GM23338 (cell line): ENCODE data around the gene BCORL1. TPM values are rescaled to one million over a fixed set of nuclear protein-coding genes. Genes with fewer than 3 reads are reported as not detected.

Source experiments
- ATAC-seq: fragments of 200-7000 bp; cut with Tn5 transposase; 3 replicates; pipeline ENCODE4 v1.9.1; 2020
- DNase-seq: peaks from one replicate; pipeline ENCODE4 v3.0.0-alpha.2; 2015; ENCODE audit warnings: low spot score
- H2AFZ ChIP-seq: fragments of 200-600 bp; sonication (generic); 2 replicates; pipeline ENCODE4 v1.8.0; 2016; ENCODE audit warnings: antibody characterized with exemption, mild to moderate bottlenecking, moderate library complexity
- H3F3A ChIP-seq: fragments of 200-600 bp; sonication (generic); replicated peaks from 2 replicates; pipeline ENCODE4 v1.8.0; 2017; ENCODE audit warnings: antibody characterized with exemption, mixed run types, low read depth
- H3K27ac ChIP-seq: fragments of 200-600 bp; sonication (generic); 2 replicates; pipeline ENCODE4 v1.6.1; 2016; ENCODE audit warnings: low read depth
- H3K27me3 ChIP-seq: fragments of 200-600 bp; sonication (generic); 2 replicates; pipeline ENCODE4 v1.8.0; 2016; ENCODE audit warnings: mild to moderate bottlenecking, mixed run types, moderate library complexity; ENCODE audit not compliant: insufficient read depth
- H3K36me3 ChIP-seq: fragments of 200-600 bp; sonication (generic); 2 replicates; pipeline ENCODE4 v1.8.0; 2016; ENCODE audit warnings: mild to moderate bottlenecking; ENCODE audit not compliant: insufficient read depth
- H3K4me1 ChIP-seq: fragments of 200-600 bp; sonication (generic); 2 replicates; pipeline ENCODE4 v1.8.0; 2016; ENCODE audit warnings: mild to moderate bottlenecking, moderate library complexity; ENCODE audit not compliant: insufficient read depth
- H3K4me2 ChIP-seq: fragments of 200-600 bp; sonication (generic); 2 replicates; pipeline ENCODE4 v1.7.1; 2017; ENCODE audit warnings: mixed run types
- H3K4me3 ChIP-seq: fragments of 200-600 bp; sonication (generic); 2 replicates; pipeline ENCODE4 v1.6.1; 2016; ENCODE audit warnings: mixed run types
- H3K79me2 ChIP-seq: fragments of 200-600 bp; sonication (generic); replicated peaks from 2 replicates; pipeline ENCODE4 v1.8.0; 2017; ENCODE audit warnings: mild to moderate bottlenecking; ENCODE audit not compliant: insufficient read depth
- H3K9me2 ChIP-seq: fragments of 200-600 bp; sonication (generic); 2 replicates; pipeline ENCODE4 v1.8.0; 2017; ENCODE audit not compliant: insufficient read depth
- H4K20me1 ChIP-seq: fragments of 200-600 bp; sonication (generic); replicated peaks from 2 replicates; pipeline ENCODE4 v1.8.0; 2017; ENCODE audit warnings: mild to moderate bottlenecking; ENCODE audit not compliant: insufficient read depth
- H3K27ac Mint-ChIP-seq: 2 replicates; pipeline ENCODE4 v1.8.0; 2020; ENCODE audit warnings: inconsistent platforms, mild to moderate bottlenecking, moderate library complexity, mixed read lengths
- H3K27me3 Mint-ChIP-seq: 3 replicates; pipeline ENCODE4 v1.8.0; 2022; ENCODE audit warnings: low read depth, mild to moderate bottlenecking, moderate library complexity, mixed read lengths, inconsistent platforms; ENCODE audit not compliant: insufficient read depth, poor library complexity
- H3K36me3 Mint-ChIP-seq: 3 replicates; pipeline ENCODE4 v1.8.0; 2021; ENCODE audit warnings: low read depth, mild to moderate bottlenecking, inconsistent platforms, moderate library complexity, mixed read lengths
- H3K4me1 Mint-ChIP-seq: 3 replicates; pipeline ENCODE4 v1.8.0; 2020; ENCODE audit warnings: mild to moderate bottlenecking, inconsistent platforms, mixed read lengths
- H3K4me3 Mint-ChIP-seq: 3 replicates; pipeline ENCODE4 v1.8.0; 2021; ENCODE audit warnings: moderate library complexity, mild to moderate bottlenecking, inconsistent platforms, mixed read lengths
- H3K9me3 Mint-ChIP-seq: 3 replicates; pipeline ENCODE4 v1.8.0; 2020; ENCODE audit warnings: moderate library complexity, mild to moderate bottlenecking, inconsistent platforms, mixed read lengths
- EZH2 ChIP-seq: fragments of 200-600 bp; sonication (generic); IDR thresholded peaks from one replicate; pipeline ENCODE4 v1.8.0; 2017; ENCODE audit warnings: antibody characterized with exemption, mild to moderate bottlenecking, low read depth; ENCODE audit not compliant: unreplicated experiment
- EZH2phosphoT487 ChIP-seq: fragments of 200-600 bp; sonication (generic); IDR thresholded peaks from one replicate; pipeline ENCODE4 v1.8.1; 2018; ENCODE audit warnings: antibody characterized with exemption; ENCODE audit not compliant: unreplicated experiment
- NANOG ChIP-seq: IDR thresholded peaks from 2 replicates; pipeline ENCODE4 v1.6.1; 2016; ENCODE audit warnings: antibody characterized with exemption, borderline replicate concordance
- POLR2AphosphoS5 ChIP-seq: IDR thresholded peaks from 2 replicates; pipeline ENCODE4 v1.6.1; 2016; ENCODE audit warnings: antibody characterized with exemption, low read depth
- REST ChIP-seq: IDR thresholded peaks from one replicate; pipeline ENCODE4 v1.6.1; 2018; ENCODE audit warnings: antibody characterized with exemption; ENCODE audit not compliant: unreplicated experiment
- ZNF331 ChIP-seq: fragments of 250-450 bp; sonication (Bioruptor Pico); IDR thresholded peaks from 2 replicates; pipeline ENCODE4 v1.5.0; 2020; ENCODE audit warnings: low read depth, mild to moderate bottlenecking, moderate library complexity
- polyA plus RNA-seq: library from polyadenylated mRNA; unstranded; fragments of >200 nt; fragmentation: Nextera tagmentation; extraction: Ambion mirVana; gene quantifications from 2 replicates; pipeline ENCODE4 v1.2.1, GENCODE V29; 2016
- total RNA-seq: library from RNA; depleted of rRNA; stranded (reverse); fragments of >200 nt; shearing (Covaris generic); gene quantifications from 2 replicates; pipeline ENCODE4 v1.2.3, GENCODE V29; 2014
- TF ChIP-seq, protein P1 (sequence below): fragments of 250-450 bp; sonication (Bioruptor Pico); IDR thresholded peaks from 2 replicates; pipeline ENCODE4 v1.5.0; 2020; ENCODE audit warnings: mild to moderate bottlenecking, moderate library complexity

The BCORL1 gene
- total and polyA plus RNA-seq, 2 experiments from 2014 or later, result 2.6 to 2.7 TPM

DNA sequence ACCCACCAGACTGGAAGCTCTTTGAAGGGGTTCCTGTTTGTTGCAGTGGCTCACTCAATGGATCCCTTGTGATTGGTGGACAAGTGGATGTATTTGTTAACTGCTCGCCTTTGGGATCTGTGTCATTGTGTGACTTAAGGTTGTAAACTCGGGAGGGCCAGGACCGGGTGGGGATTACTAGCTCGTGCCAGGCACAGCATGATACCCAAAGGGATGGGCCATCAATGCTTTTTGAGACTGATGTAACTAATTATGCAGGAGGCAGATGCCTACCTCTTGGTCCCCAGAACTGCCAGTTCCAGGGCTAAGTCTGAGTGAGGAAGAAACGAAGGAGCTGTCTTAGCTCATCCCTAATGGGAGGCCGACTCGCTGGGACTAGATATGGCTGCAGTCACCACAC is 48.7 kb upstream of the BCORL1 start:
- H3K27ac ChIP-seq, result no peak overlapping the region
- peaks cover 59% of the 10 kb centered on the region for H3K27me3 ChIP-seq
- Mint-ChIP-seq H3K4me3 (peak overlapping the region; percentile 56), H3K9me3 (no peaks in the 10 kb centered on the region), H3K27ac (no peak overlapping the region), H3K27me3 (peaks cover 53% of the 10 kb centered on the region), H3K4me1 (peaks cover 29% of the 10 kb centered on the region), H3K36me3 (peaks cover 7% of the 10 kb centered on the region; the same call in 2 of the 3 replicates)
- H4K20me1 ChIP-seq, result no peaks in the 10 kb centered on the region
- no peak for DNase-seq
- no peak overlapping the region for H3K4me3 ChIP-seq
- H3K9me2 ChIP-seq, result no peaks in the 10 kb centered on the region
- no peaks in the 10 kb centered on the region for H3K36me3 ChIP-seq
- TF ChIP-seq REST, result no peak
- TF ChIP-seq NANOG, result no peak
- TF ChIP-seq ZNF331 (CRISPR knock-in tag), result no peak
- TF ChIP-seq POLR2AphosphoS5, result no peak
- TF ChIP-seq EZH2, result peak; percentile 42
- H3K4me2 ChIP-seq, result 0 out of 2 replicates have a peak overlapping the region, but pooled peaks have one; percentile 57
- no peak for ATAC-seq
- no peak overlapping the region for H2AFZ ChIP-seq
- no peaks in the 10 kb centered on the region for H3F3A ChIP-seq
- H3K79me2 ChIP-seq, result no peaks in the 10 kb centered on the region
- H3K4me1 ChIP-seq, result no peaks in the 10 kb centered on the region; the same call in 1 of the 2 replicates

GRCh38 chrX:129934461-129934860 is 48.0 kb upstream of the BCORL1 start:
- Mint-ChIP-seq H3K27me3 (peaks cover 60% of the 10 kb centered on the region), H3K36me3 (no peaks in the 10 kb centered on the region; the same call in 2 of the 3 replicates), H3K27ac (no peak overlapping the region), H3K4me3 (peak overlapping the region; percentile 33; the same call in 2 of the 3 replicates), H3K9me3 (no peaks in the 10 kb centered on the region), H3K4me1 (peaks cover 30% of the 10 kb centered on the region)
- no peaks in the 10 kb centered on the region for H3K36me3 ChIP-seq
- no peaks in the 10 kb centered on the region for H3F3A ChIP-seq
- H3K27ac ChIP-seq, result no peak overlapping the region
- TF ChIP-seq EZH2phosphoT487 (no peak), EZH2 (peak; percentile 26)
- ATAC-seq, result no peak
- no peak overlapping the region for H2AFZ ChIP-seq
- H4K20me1 ChIP-seq, result no peaks in the 10 kb centered on the region
- H3K79me2 ChIP-seq, result no peaks in the 10 kb centered on the region
- no peaks in the 10 kb centered on the region; the same call in 1 of the 2 replicates for H3K4me1 ChIP-seq
- 0 out of 2 replicates have a peak overlapping the region, but pooled peaks have one; percentile 57 for H3K4me2 ChIP-seq
- H3K9me2 ChIP-seq, result no peaks in the 10 kb centered on the region
- no peak overlapping the region for H3K4me3 ChIP-seq
- DNase-seq, result no peak
- peaks cover 67% of the 10 kb centered on the region for H3K27me3 ChIP-seq

- Histone ChIP-seq H3K4me1 (no peaks in the 10 kb centered on the region; the same call in 1 of the 2 replicates), H3F3A (no peaks in the 10 kb centered on the region), H3K4me3 (no peak overlapping the region), H3K9me2 (no peaks in the 10 kb centered on the region), H3K4me2 (no peak overlapping the region), H3K36me3 (no peaks in the 10 kb centered on the region), H3K79me2 (no peaks in the 10 kb centered on the region), H2AFZ (no peak overlapping the region), H4K20me1 (no peaks in the 10 kb centered on the region), H3K27me3 (peaks cover 72% of the 10 kb centered on the region), H3K27ac (no peak overlapping the region)
- Mint-ChIP-seq H3K4me1 (peaks cover 31% of the 10 kb centered on the region), H3K36me3 (no peaks in the 10 kb centered on the region), H3K9me3 (no peaks in the 10 kb centered on the region), H3K27ac (no peak overlapping the region), H3K4me3 (no peak overlapping the region), H3K27me3 (peaks cover 60% of the 10 kb centered on the region)
- ATAC-seq, result no peak
- no peak for DNase-seq
- TF ChIP-seq, protein P1, sequence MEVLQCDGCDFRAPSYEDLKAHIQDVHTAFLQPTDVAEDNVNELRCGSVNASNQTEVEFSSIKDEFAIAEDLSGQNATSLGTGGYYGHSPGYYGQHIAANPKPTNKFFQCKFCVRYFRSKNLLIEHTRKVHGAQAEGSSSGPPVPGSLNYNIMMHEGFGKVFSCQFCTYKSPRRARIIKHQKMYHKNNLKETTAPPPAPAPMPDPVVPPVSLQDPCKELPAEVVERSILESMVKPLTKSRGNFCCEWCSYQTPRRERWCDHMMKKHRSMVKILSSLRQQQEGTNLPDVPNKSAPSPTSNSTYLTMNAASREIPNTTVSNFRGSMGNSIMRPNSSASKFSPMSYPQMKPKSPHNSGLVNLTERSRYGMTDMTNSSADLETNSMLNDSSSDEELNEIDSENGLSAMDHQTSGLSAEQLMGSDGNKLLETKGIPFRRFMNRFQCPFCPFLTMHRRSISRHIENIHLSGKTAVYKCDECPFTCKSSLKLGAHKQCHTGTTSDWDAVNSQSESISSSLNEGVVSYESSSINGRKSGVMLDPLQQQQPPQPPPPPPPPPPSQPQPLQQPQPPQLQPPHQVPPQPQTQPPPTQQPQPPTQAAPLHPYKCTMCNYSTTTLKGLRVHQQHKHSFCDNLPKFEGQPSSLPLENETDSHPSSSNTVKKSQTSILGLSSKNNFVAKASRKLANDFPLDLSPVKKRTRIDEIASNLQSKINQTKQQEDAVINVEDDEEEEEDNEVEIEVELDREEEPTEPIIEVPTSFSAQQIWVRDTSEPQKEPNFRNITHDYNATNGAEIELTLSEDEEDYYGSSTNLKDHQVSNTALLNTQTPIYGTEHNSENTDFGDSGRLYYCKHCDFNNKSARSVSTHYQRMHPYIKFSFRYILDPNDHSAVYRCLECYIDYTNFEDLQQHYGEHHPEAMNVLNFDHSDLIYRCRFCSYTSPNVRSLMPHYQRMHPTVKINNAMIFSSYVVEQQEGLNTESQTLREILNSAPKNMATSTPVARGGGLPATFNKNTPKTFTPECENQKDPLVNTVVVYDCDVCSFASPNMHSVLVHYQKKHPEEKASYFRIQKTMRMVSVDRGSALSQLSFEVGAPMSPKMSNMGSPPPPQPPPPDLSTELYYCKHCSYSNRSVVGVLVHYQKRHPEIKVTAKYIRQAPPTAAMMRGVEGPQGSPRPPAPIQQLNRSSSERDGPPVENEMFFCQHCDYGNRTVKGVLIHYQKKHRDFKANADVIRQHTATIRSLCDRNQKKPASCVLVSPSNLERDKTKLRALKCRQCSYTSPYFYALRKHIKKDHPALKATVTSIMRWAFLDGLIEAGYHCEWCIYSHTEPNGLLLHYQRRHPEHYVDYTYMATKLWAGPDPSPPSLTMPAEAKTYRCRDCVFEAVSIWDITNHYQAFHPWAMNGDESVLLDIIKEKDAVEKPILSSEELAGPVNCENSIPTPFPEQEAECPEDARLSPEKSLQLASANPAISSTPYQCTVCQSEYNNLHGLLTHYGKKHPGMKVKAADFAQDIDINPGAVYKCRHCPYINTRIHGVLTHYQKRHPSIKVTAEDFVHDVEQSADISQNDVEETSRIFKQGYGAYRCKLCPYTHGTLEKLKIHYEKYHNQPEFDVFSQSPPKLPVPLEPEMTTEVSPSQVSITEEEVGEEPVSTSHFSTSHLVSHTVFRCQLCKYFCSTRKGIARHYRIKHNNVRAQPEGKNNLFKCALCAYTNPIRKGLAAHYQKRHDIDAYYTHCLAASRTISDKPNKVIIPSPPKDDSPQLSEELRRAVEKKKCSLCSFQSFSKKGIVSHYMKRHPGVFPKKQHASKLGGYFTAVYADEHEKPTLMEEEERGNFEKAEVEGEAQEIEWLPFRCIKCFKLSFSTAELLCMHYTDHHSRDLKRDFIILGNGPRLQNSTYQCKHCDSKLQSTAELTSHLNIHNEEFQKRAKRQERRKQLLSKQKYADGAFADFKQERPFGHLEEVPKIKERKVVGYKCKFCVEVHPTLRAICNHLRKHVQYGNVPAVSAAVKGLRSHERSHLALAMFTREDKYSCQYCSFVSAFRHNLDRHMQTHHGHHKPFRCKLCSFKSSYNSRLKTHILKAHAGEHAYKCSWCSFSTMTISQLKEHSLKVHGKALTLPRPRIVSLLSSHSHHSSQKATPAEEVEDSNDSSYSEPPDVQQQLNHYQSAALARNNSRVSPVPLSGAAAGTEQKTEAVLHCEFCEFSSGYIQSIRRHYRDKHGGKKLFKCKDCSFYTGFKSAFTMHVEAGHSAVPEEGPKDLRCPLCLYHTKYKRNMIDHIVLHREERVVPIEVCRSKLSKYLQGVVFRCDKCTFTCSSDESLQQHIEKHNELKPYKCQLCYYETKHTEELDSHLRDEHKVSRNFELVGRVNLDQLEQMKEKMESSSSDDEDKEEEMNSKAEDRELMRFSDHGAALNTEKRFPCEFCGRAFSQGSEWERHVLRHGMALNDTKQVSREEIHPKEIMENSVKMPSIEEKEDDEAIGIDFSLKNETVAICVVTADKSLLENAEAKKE (CRISPR knock-in tag), result no peak
- TF ChIP-seq ZNF331 (CRISPR knock-in tag), result no peak
Measured at GRCh38 chrX:129934952-129935351, 47.5 kb upstream of the BCORL1 start.
